ENCODE results near the gene SSMEM1.
"Not testable (repeated sequence)": the region's sequence is repeated elsewhere in the genome, so short reads cannot be mapped to it uniquely, and the experiment has no call there.

SSMEM1 gene

DNA sequence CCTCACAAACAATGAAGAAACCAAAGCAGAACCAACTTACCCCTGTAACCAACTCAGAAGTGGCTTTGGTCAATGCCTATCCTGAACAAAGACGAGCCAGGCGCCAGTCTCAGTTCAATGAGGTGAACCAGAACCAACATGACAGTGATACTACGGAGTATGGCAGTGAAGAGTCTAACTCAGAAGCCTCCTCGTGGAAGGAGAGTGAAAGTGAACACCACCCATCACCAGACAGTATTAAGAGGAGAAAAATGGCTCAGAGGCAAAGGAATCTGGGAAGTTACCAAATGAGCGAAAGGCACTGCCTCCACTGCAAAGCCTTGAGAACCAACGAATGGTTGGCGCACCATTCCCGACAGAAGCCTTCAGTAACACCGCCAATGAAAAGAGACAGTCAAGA is 8.4 kb downstream of the SSMEM1 start:
- DNase-seq, result no peak

DNA sequence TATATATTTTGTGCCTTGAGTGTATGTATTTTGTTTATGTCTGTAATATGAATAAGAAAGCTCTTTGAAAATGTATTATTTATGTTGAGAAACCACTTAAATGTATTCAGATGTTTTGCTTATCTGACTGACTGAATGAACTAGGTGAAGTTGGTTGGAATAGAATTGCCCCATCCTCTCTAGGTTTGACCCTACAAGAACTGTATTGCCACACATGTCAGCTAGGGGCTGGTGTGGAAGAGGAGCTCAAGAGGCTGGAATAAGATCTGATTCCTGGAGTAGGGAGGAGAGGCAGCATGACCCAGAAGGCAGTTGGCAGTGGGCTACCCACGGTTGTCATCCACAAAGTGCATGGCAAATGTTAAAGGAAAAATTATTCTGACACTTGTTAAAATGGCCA is 9.1 kb downstream of the SSMEM1 start:
- no peak for DNase-seq

DNA sequence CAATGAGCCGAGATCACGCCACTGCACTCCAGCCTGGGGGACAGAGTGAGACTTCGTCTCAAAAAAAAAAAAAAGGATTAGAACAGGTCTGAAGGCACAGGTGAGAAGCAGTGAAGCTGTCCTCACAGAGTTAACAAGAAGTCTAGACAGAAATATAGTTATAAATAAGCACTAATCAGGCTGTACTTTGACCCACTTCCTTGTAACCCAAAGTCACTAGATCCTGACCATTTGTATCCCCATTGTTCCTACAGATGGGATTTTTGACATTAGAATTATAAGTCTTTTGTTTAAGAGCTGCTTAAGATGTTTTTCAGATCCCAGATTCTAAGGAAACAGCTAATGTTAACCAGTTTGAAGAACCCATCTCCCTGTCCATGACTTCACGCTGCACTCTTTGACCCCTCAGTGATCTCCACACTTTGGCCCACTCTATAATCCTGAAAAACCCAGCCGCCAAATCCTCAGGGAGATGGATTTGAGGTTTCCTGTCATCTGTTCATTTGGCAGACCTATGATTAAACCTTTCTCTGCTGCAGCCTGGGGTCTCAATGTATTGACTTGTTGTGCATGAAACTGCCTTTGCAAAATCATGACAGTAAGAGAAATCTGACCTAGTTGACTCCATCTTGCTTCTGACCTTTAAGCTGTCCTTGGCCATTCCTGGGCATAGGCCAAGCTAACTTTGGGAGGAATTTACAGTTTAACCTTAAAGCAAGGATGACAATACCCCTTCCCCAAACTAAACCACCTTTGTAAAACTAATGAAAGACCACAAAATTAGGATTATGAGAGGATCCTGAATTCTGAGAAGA is 11.4 kb downstream of the SSMEM1 start:
- DNase-seq, result no peak

DNA sequence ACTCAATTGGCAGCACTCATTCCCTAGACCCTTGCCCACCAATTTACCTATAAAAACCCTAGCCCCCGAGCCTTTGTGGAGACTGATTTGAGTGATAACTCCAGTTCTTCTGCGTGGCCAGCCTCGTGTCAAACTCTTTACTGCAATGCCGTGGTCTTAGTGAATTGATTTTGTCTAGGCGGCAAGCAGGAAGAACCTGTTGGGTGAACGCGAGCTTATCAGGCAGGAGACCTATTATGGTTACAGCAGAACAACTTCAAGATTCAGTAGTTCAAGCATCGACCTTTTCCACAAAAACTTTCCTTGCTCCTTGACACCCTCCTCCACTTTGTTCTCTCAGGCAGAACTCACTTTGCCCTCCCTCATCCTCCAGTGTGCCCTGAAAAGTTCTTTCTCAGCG is 12.2 kb downstream of the SSMEM1 start:
- DNase-seq, result no peak

DNA sequence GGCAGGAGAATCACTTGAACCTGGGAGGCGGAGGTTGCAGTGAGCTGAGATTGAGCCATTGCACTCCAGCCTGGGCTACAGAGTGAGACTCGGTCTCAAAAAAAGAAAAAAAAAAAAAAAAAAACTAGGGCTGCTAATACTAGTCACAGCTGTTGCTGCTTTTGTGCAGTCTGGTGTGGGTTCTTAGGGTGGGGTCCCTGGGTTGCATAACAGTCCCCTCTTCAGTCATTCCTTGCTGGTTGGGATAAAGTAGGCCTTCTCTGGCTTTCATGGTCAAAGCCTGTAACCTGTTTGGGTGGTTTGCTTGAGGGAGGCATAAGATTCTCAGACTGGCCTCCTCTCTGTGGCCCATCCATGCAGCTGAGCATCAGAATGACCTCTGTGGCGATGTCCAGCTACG is 14.1 kb downstream of the SSMEM1 start:
- no peak for DNase-seq

DNA sequence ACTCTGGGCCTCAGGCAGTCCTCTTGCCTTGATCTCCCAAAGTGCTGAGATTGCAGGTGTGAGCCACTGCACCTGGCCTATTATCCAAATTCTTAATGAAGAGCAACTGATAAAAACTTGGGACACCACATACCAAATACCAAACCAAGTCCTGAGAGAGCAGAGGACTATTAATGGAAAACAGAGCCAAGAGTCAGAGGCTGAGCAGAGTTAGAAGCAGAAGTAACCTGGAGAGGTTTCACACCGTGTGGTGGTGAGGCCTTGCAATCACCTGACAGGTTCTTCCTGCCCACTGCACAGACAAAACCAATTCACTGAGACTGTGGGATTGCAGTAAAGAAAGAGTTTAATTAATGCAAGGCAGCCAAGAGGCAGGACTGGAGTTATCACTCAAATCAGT is 16.0 kb downstream of the SSMEM1 start:
- DNase-seq, result no peak

DNA sequence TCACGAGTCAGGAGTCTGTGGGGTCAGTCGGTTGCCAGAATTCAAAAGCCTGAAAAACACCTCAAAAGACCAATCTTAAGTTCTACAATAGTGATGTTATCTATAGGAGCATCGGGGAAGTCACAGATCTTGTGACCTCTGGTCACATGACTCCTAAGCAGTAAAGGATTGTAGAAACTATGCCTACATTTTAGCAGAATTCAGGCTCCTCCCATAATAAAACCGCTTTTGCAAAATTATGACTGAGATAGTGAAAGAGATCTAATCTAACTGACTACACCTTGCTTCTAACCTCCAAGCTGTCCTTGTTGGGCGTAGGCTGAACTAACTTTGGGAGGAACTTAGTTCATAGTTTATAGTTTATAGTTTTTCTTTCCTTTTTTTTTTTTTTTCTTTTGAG is 16.6 kb downstream of the SSMEM1 start:
- DNase-seq, result no peak

DNA sequence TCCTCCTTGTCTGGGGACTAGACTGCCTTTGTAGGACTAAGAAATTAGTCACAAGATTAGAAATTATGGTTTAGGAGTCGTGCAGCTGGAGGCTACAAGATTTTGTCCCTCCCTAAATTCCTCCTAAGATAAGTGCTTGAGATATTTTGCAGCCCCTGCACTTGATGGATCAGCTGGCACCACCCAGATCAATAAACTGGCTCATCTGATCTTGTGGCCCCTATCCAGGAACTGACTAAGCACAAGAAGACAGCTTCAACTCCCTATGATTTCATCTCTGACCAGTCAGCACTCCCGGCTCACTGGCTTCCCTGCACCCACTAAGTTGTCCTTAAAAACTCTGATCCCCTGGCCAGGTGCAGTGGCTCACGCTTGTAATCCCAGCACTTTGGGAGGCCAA is 17.3 kb downstream of the SSMEM1 start:
- not testable (repeated sequence) for DNase-seq

DNA sequence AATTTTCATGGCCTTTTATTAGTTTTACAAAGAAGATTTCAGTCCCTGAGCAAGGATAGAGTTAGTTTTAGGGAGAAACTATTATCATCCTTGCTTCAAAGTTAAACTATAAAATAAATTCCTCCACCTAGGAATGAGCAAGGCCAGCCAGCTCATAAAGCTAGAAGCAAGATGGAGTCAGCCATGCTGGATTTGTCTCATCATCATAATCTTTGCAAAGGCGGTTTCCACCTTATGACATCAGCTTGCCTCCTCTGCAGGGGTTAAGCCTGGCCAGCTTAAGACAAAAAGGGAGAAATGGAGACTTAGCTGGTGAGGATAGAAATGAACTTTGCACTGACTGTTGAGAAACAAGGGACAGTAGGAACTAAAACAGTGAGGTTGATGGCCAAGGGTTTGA is 18.7 kb downstream of the SSMEM1 start:
- DNase-seq, result no peak

DNA sequence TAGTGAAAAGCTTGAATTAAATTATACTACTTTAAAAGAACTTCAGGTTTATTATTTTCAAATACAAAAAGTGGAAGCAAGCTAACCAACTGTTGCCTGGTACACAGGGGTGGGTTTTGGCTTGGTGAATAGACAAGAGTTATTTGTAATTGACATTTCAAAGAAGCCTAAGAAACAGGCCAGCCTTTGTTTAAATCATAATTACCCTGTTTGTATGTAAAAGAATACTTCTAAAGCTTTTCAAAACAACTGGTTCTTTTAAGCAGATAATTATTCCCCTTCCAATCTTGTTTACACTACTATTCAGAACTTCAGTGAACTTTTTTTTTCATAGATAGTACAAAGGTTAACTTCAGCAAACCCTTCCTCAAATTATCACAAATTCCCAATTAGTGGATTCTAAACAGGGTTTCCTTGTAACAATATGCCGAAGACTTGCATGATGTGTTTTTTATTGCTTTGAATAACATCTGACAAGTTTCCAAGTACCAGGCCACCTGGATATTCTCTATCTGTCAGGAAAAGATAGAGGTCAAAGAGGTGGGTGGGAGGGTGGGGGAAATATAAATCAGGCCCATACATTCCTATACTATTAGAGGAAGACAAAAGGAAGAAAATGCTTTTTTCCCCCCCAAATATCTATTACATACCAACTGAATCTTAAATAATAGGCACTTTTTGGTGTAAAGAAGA is 20.4 kb downstream of the SSMEM1 start:
- DNase-seq, result no peak

DNA sequence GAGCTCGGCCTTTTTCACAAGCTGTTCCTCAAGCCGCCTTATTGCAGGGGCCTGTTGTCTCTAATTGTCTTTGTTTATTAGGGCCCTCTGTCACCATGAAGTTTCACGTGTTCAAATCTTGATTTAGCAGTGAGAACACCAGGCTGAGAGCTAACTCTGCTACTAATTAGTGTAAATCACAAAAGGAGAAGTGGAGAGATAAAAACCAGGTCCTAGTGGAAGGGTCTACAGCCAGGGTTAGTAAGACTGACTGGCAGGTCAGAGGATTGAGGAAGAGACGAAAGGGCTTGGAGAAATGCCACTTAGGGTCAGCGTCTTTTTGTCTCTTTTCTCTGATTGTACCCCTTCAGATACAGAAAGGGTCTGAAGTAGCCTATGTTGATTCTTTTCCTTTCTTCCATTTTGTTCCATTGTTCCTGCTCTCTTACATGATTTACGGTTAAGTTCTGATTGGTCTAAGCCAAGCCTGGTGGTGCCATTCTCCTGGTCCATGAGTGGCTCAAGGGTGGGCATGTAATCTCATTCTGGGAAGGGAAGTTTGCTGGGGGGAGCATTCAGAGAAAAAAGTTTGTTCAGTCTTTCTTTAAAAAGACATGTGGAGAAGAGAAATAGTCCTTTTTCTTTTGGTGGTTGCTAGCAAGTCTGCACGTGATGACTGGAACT is 21.3 kb downstream of the SSMEM1 start:
- no peak for DNase-seq

DNA sequence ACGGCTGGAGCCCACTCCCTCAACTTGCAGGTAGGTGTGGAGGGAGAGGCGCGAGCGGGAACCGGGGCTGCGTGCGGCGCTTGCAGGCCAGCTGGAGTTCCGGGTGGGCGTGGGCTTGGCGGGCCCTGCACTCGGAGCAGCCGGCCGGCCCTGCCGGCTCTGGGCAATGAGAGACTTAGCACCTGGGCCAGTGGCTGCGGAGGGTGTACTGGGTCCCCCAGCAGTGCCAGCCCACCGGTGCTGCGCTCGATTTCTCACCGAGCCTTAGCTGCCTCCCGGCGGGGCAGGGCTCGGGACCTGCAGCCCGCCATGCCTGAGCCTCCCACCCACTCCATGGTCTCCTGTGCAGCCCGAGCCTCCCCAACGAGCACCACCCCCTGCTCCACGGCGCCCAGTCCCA is 22.3 kb downstream of the SSMEM1 start:
- DNase-seq, result not testable (repeated sequence)

DNA sequence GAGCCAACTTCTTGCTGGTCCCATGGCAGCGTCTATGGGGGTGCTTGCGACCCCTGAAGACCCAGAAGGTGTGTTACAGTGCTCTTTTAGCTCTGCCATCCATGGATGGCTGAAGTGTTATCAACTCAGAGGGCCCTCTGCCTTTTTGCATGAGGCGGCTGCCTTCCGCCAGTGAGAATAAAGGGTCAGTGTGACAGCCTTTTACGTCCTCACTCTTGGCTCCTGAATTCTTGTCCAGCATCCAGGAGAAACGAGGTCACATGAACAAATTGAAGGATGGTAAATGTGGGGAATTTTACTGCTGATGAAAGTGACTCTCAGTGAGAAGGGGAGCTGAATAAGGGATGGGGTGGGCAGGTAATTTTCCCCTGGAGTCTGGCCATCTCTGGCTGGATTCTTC is 24.1 kb downstream of the SSMEM1 start:
- DNase-seq, result no peak

DNA sequence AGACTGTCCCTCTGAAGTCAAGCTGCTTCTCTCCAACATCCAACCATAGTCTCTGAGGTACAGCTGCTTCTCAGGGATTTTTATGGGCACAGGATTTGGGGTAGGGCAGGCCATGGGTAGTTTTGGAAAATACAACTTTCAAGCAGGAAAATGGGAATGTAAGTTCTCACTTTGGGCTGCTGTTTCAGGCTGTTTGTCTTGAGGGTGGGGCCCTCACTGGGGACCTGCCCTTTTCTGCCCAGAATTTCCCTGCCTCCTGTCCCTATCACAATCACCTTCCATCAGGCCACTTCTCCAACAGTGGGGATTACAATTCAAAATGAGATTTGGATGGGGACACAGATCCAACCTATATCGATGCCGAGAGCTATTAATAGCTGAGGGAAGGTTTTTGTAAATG is 24.5 kb downstream of the SSMEM1 start:
- no peak for DNase-seq

DNA sequence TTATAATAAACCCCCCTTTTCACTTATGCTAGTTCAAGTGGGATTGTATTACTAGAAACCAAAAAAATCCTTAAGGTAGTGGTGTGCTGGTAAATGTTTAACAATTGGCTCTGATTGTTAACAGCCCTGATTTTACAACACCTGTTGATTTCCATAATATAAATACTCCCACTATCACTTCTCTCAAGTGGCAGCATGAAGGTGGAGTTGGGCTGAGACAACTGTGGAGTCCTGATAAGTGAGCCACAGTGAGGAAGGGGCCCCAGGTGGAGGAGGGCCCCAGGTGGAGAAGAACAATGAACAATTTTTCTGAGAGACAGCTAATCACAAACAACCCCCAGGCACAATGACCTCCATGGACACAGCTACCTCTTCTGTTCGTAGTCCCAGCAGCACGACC is 26.4 kb downstream of the SSMEM1 start:
- DNase-seq, result no peak

DNA sequence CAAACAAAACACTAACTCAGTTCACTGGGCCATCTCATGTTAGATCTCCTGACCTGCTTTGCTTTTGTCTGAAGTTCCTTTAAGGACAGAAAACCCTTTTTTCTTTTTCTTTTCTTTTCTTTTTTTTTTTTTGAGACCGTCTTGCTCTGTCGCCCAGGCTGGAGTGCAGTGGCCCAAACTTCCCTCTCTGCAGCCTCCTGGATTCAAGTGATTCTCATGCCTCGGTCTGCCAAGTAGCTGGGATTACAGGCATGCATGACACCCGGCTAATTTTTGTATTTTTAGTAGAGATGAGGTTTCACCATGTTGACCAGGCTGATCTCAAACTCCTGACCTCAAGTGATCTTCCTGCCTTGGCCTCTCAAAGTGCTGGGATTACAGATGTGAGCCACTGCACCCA is 28.7 kb downstream of the SSMEM1 start:
- DNase-seq, result not testable (repeated sequence)

DNA sequence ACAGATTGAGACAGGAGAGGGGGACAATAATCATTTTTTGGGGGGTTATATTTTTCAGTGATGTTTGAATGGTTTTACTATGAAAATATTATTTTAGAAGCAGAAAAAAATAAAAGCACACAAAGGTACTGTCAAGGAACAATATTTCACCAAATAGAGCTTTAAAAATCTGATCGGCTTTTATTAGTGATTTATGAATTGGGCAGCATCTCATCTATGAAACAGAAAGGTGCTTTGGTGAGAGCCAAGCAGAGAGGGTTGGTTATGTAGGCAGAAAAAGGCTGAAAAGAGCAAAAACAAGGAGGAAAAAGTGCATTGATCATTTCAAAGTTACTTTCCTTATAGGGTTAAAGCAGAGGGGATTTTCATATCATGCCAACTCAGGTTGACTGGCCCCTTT is 32.6 kb downstream of the SSMEM1 start:
- no peak for DNase-seq

DNA sequence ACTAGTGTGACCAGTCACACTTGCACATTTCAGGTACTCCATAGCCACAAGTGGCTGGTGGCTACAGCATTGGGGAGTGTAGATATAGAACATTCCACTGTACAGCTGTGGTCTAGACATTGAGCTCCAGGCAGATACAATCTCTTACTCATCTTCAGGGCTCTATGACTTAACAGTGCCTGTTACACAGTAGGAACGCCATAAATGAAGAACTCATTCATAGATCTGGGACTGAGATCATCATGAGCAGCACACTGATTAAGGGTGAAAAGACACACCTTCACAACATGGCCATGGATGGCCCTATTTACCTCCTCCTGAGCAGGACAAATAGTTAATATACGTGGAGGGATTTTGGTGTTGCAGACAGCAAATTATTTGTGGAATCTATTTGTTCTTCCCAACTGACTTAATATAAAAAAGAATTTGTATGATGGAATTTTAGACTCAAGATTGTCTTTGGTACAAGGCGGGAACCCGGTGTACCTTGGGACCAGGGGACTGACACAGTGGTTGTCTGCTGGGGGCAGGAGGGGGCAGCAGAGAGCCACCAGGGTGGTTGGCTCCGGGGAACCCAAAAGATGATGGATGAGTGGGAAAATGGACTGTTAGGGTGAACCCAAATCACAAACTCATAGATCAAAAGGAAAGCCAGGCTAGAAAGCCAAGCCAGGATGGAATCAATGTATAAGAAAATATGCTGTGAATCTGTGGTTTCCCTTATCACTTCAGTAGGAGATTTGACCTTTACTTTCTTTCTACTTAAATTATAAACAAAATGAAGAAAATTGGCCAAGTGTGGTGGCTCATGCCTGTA is 34.7 kb downstream of the SSMEM1 start:
- DNase-seq, result peak; percentile 43 to 45

DNA sequence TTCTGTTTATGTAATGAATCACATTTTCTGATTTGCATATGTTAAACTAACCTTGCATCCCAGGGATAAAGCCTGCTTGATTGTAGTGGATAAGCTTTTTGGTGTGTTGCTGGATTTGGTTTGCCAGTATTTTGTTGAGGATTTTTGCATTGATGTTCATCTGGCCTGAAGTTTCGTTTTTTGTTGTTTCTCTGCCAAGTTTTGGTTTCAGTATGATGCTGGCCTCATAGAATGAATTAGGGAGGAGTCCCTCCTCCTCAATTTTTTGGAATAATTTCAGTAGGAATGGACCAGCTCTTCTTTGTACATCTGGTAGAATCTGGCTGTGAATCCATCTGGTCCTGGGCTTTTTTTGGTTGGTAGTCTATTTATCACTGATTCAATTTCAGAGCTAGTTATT is 35.8 kb downstream of the SSMEM1 start:
- DNase-seq, result peak; percentile 15 to 76

DNA sequence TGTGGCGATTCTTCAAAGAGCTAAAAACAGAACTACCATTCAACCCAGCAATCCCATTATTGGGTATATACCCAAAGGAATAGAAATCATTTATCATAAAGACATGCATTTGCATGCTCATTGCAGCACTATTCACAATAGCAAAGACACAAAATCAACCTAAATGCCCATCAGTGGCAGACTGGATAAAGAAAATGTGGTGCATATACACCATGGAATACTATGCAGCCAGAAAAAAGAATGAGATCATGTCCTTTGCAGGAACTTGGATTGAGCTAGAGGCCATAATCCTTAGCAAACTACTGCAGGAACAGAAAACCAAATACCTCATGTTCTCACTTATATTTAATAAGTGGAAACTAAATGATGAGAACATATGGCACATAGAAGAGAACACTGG is 38.8 kb downstream of the SSMEM1 start:
- DNase-seq, result not testable (repeated sequence)

DNA sequence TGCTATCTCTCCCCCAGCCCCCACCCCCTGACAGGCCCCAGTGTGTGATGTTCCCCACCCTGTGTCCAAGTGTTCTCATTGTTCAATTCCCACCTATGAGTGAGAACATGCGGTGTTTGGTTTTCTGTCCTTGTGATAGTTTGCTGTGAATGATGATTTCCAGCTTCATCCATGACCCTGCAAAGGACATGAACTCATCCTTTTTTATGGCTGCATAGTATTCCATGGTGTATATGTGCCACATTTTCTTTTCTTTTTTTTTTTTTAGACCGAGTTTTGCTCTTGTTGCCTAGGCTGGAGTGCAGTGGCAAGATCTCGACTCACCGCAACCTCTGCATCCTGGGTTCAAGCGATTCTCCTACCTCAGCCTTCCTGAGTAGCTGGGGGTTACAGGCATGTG is 41.2 kb downstream of the SSMEM1 start:
- DNase-seq, result not testable (repeated sequence)

DNA sequence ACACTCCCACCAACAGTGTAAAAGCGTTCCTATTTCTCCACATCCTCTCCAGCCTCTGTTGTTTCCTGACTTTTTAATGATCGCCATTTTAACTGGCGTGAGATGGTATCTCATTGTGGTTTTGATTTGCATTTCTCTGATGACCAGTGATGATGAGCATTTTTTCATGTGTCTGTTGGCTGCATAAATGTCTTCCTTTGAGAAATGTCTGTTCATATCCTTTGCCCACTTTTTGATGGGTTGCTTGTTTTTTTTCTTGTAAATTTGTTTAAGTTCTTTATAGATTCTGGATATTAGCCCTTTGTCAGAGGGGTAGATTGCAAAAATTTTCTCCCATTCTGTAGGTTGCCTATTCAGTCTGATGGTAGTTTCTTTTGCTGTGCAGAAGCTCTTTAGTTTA is 42.0 kb downstream of the SSMEM1 start:
- DNase-seq, result not testable (repeated sequence)

DNA sequence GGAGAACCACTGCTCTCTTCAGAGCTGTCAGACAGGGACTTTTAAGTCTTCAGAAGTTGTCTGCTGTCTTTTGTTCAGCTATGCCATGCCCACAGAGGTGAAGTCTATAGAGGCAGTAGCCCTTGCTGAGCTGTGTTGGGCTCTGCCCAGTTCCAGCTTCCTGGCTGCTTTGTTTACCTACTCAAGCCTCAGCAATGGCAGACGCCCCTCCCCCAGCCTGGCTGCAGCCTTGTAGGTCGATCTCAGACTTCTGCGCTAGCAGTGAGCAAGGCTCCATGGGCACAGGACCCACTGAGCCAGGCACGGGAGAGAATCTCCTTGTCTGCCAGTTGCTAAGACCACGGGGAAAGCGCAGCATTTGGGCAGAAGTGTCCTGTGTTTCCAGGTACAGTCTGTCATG is 46.9 kb downstream of the SSMEM1 start:
- no peak for DNase-seq
